ENCODE data around the gene INTS3.
"Not testable (repeated sequence)": the region's sequence is repeated elsewhere in the genome, so short reads cannot be mapped to it uniquely, and the experiment has no call there.

INTS3 gene

DNA sequence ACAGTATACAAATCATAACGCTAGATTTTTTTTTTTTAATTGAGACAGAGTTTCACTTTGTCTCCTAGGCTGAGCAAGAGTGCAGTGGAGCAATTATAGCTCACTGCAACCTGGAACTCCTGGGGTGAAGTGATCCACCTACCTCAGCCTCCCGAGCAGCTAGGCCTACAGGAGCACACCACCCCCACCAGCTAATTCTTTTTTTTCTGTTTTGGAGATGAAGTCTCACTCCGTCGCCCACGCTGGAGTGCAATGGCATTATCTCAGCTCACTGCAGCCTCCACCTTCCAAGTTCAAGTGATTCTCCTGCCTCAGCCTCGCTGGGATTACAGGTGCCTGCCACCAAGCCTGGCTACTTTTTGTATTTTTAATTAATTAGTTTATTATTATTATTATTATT is 28.1 kb upstream of the INTS3 start:
- DNase-seq, result no peak

DNA sequence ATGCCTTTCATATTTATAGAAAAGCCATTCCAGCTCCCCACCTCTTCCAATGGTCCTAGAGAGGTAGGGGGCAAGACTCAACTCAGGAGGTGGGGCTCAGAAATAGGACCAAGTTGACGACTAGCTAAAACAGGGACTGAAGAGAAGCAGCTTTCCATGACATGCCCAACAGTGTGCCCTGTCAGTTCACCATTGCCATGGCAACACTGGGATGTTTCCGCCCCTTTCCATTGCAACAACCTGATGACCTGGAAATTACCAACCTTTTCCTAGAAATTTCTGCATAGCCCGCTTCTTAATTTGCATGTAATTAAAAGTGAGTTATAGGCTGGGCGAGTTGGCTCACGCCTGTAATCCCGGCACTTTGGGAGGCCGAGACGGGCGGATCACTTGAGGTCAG is 22.4 kb upstream of the INTS3 start:
- no peak for DNase-seq

DNA sequence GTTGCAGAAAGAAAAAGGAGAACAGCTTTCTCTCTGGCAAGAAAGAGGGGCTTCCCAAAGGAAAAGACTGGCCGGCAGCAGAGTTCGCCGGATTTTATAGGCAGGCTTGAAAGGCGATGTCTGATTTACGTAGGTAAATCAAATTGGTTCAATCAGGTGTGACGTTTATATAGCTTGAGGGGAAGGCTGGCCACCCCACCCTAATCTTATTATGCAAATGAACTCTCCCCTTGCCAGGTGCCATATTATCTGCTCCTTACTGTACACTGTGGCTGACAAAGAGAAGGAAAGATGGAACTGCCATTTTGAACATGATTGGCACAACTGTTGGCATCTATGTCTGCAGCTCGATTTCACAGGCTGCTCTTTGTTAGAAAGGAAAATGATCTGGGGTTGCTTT is 16.8 kb upstream of the INTS3 start:
- DNase-seq, result no peak

DNA sequence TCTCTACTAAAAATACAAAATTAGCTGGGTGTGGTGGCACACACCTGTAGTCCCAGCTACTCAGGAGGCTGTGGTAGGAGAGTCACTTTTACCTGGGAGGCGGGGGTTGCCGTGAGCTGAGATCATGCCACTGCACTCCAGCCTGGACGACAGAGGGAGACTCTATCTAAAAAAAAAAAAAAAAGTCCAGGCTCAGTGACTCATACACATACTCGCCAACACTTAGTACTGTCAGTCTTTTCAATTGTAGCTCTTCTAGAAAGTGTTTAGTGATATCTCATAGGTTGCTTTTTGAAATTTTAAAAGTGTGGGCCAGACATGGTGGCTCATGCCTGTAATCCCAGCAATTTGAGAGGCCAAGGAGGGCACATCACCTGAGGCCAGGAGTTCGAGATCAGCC is 11.6 kb upstream of the INTS3 start:
- not testable (repeated sequence) for DNase-seq

DNA sequence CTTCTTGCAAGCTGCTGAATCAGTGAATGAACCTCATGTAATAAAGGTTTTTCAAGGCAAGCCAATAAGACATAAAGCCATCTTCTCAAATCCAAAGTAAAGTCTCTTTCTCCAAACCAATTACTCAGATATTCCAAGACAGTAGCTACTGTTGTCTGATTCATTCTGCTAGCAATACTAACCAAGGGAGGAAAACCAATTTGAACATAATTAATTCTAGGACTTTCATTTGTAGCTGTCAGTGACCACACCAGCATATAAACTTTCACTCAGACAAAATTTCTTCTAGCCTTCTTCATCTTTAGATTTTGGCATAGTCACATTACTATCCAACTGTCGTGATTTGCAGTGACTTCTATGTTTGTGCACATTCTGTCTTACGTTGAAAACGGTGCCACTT is 10.5 kb upstream of the INTS3 start:
- no peak for DNase-seq

DNA sequence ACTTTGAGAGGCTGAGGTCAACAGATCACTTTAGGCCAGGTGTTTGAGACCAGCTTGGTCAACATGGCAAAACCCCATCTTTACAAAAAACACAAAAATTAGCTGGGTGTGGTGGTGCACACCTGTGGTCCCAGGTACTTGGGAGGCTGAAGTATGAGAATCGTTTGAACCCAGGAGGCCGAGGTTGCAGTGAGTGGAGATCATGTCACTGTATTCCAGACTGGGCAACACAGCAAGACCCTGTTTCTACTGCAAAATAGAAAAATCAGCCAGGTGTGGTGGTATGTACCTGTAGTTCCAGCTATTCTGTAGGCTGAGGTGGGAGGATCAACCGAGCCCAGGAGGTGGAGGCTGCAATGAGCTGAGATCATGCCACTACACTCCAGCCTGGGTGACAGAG is 4.2 kb upstream of the INTS3 start:
- DNase-seq, result no peak

DNA sequence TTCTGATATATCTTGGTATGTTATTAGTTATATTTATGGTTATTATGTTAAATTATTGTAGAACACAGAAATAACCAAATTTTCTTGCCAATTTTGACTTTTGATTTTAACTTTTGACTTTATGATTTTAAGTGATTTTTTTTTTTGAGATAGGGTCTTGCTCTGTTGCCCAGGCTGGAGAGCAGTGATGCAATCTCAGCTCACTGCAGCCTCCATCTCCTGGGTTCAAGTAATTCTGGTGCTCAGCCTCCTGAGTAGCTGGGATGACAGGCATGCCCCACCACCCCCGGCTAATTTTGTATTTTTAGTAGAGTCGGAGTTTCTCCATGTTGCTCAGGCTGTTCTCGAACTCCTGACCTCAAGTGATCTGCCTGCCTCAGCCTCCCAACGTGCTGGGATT is 3.2 kb upstream of the INTS3 start:
- not testable (repeated sequence) for DNase-seq

DNA sequence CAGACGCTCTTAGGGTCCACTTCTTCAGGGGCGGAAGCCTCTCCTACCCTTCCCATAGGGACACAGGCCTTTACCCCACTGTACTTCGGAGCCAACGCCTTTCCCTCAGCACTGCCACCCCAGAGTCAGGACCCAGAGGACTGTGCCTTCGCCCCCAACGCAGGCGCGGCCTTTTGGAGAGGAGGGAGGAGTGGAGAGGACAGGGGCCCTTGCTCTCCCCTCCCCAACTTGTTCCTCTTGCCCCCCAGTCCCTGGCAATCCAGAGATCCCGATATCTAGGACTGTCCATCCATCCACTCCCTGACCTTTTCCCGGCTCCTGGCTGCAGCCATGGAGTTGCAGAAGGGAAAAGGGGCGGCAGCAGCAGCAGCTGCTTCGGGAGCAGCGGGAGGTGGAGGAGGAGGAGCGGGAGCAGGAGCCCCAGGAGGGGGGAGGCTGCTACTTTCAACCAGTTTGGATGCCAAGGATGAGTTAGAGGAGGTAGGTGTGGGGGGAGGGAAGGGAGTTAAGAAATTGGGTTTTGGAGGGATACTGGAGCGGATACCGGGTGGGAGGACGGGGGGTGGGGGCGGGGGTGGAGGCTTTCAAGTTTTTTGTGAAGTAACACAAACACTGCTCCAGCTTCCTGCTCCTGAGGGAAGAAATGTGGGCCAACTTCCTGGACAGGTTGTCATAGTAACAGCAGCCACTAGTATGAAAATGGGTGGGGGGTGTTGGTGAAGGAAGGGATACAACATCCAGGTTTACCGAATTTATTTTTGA is 636 bp downstream of the INTS3 start:
- peak; percentile 30 for DNase-seq

DNA sequence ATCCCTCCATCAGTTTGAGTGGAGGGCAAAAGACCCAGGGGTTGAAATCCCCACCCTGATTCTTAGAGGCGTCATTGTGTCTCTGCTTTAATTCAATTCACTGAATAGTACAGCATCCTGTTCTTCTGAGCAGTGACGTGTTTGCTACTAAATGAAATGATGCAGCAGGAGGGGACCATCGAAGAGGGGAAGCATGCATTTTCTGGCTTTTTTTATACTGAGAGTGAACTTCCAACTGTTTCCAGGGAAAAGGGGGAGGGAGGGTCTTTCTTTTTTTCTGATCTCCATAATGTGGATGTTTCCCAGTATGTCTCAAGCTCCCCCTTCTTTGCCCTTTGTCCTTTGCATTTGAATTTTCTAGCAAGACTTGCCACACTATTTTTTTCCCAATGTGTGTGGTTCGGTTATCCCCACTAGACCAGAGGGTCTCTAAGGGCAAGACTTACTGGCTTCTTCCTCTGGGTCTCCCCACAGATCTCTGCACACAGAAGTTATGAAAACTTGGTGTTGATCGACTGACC is 2.7 kb downstream of the INTS3 start:
- no peak for DNase-seq

DNA sequence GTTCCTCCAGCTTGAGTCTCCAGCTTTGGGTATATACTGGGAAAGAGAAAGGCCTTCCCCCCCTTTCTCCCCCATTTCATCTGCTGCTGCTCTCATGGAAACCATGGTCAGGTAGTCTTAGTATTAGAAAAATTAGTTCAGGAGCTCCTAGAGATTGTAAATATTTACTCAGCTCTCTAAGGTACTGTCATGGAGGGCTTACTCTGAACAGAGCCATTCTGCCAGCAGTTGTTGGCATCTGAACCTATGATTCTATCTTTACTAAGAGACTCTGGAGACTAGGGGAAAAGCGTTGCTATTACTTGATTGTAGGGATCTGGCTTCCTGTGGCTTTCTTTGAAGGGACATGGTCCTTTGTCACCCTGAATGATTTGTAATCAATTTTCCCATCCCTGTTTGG is 6.1 kb downstream of the INTS3 start:
- DNase-seq, result no peak

DNA sequence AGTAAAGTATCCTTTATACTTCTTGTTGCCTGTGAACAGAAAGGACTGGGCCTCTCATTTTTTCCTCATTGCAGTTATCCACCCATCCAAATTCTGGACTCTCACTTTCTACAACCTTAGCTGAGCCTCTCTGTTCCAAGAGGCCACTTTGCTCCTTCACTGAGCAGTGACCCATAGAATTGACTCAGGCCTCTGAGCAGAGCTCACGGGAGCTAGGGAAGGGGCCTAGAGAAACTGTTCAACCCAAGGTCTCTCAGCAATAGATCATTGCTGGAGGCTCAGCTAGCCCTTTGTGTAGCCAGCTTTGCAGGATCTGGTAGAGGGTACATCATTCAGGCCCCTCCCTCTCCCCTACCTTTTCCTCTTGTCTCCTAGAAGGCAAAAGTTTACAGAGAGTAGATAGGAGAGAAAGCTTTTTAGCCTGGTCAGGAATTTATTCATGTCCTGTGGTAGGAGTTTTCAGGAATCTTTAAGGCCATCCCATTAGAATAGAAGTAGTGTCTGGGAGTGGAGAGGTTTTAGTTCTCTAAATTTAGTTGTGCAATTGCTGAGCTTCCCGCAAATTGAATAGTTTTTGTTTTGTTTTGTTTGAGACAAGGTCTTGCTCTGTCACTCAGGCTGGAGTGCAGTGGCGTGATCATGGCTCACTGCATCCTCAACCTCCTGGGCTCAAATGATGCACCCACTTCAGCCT is 6.7 kb downstream of the INTS3 start:
- no peak for DNase-seq

DNA sequence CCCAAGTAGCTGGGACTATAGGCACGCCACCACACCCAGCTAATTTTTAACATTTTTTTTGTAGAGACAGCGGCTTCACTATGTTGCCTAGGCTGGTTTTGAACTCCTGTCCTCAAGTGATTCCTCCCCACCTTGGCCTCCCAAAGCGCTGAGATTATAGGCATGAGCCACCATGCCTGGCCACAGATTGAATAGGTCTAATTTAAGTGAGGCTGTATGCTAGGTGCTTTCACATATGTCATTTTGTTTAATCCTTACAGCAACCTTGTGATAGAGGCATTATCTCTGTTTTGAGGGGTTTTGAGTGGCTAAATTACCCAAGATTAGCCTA is 7.2 kb downstream of the INTS3 start:
- no peak for DNase-seq

DNA sequence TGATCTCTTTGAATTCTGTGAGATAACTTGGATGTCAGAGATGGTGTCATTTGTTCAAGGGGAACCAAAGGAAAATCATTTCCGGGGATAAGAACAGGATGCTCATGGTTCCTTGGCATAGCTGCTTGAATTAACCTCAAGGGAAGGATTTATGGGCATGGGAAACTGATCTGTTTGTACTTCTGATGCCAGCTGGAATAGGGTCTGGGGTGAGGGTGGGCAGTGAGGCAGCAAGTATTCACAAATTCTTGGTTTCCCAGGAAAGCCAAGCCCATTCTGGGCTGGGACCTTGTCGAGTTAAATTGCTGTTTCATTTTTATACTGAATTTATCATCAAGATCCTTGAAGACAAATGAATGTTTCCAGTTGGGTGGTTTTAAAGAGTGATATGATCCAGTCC is 14.1 kb downstream of the INTS3 start:
- DNase-seq, result no peak

DNA sequence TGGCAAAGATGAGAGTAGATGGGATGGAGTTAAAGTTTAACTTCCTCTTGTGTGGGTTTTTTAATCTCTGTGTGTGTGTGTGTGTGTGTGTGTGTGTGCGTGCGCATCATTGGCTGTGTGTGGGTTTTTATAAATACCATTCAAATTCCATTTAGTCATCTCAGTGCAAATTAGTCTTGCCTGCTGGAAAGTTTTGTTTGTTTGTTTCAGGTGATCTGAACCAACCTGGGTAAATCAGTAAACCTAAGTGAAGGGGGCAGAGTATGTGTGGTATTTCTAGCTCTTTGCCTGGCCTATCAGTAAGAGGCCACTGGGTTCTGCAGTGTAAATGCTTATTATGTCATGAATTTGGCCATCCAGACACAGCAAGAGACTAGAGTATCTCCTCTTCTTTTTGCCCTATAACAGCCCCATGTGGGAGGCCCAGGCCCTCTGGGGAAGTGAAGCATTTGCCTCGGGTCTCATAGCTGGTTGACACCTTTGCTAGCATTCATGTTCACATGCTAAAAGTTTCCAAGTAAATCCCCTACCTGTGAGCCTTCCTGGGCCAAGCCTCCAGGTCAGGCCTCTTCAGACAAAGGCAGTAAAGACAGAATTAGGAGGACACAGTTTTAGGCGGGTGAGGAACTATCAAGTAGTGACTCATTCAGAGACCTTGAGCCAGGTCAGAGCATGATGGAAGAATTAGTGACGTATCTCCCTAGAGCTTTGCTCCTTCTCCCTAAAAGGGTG is 14.7 kb downstream of the INTS3 start:
- DNase-seq, result no peak

DNA sequence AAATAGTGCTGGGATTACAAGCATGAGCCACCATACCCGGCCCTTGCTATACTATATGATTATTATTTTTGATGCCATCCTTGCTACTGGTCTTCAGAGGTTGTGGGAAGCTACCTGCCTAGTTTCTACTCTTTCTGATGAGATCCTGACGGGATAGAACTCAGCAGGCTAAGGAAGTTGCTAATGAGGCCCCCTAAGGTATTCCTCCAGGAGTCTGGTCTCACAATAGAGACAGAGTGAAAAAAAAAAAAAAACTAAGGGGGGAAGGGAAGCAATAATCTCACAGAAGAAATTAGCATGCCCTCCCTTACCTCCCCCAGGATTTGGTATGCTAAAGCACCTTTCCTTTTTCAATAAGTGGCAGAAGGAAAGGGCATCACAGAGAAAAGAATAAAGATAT is 17.6 kb downstream of the INTS3 start:
- no peak for DNase-seq

DNA sequence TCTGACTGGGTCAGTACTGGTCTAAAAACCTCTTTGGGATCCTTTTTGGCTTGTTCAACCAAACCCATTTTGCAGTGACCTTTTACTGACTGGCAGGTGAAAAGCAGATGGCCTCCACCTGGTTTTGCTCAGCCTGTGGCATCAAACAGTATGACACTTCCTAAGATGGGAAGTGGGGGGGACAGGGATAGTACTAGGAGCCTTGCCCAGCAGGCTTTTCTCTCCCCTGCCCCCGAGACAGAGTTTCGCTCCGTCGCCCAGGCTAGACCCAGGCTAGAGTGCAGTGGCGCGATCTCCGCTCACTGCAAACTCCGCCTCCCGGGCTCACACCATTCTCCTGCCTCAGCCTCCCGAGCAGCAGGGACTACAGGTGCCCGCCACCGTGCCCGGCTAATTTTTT is 18.3 kb downstream of the INTS3 start:
- no peak for DNase-seq

DNA sequence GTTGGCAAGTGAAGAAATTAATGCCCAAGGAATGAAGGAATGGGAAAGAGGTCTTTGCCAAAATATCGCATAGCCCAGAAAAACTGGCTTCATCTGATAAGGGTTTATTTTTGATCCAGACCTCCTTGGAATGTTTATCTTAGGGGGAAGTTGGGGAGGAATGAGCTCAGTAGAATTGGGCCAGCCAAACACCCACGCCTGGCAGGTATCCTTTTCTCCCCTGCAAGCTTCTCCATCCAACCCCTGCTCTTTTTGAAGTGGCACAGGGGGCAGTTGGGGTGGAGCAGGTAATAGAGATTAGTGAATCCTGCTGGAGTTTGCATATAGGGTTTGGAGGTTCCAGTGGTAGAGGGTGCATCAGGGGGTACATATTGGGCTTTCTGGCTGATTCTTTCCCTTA is 21.1 kb downstream of the INTS3 start:
- no peak for DNase-seq

DNA sequence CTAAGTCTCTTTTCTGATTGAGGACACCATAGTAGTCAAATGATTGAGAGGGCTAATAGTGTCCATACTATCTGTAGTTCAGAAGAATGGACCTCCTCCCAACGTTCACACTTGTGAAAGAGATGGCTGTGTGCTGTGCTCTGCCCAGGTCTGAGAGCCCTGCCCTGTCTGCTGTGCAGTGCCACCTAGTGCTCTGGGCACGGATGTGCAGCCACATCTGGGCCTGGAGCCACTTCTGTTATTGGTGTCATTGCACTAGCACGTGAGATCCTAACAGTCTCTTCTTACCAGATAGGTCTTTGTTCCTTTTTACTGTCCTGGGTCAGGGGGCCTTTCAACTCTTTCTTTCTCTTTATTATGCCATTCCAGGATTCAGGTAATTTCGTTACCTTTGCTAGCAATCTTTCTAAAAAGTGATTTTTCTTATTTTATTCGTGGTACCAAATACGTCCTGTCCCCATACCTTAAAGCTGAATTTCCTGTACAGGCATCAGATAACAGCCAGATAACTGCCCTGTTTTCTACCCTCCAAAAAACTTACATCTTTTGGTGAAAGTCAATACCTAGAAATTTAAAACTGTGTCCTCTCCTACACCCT is 21.7 kb downstream of the INTS3 start:
- peak; percentile 58 for DNase-seq

DNA sequence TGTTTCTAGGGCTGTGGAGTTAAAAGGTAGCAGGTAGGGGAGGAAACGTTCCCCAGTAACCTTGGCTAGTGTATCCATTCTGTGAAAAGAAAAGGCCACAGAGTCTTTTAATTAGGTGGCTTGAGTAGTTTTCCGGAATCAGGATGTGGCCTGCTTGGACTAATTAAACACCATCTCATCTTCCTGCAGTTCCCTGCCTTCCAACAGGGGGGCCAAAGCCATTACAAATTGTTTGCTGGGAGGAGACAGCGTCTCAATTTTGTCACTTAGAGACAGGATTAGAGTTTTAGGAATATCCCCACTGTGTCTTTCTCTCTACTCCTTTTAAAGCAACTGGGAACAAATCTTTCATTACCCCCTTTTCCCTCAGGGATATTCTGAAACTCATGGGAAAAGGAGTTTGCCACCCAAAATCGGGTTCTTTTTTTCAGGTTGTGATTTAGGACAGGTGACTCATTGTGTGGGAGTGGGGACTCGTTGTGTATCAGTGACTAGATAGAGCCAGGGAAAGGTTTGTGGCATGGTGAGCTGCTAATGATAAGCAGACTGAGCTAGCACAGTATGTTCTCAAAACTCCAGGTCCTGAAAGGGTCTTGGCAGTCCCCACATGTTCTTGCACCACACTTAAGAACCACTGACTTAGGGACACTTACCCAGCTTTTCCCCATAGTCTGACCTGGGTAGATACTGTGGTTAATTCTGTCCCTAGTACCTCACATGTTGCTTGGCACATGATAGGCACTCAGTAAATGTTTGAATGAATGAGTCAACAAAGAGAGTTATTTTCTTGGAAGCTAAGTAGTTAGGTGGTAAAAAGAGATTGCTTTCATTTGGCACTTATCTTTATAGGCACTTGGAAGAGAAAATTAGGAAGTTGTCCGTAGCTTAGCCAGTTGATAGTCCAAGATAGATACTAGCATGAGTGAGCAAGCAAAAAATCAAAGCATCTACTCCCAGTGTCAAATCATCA is 22.5 kb downstream of the INTS3 start:
- no peak for DNase-seq

DNA sequence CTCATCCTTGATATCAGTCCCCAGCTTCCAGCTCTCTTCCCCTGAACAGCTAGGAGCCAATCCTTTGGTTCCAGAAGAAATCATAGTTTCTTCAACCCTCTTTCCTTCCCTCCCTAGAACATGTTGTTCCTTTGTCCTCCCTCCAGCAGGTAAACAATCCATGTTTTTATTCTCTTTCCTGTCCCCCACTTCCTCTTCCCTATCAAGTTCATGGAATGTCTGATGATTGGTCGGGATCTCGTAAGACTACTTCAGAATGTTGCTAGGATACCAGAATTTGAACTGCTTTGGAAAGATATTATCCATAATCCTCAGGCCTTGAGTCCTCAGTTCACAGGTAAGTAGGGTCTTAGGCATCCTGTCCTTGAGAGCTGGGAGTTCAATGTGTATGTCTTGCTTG is 24.2 kb downstream of the INTS3 start:
- DNase-seq, result no peak

DNA sequence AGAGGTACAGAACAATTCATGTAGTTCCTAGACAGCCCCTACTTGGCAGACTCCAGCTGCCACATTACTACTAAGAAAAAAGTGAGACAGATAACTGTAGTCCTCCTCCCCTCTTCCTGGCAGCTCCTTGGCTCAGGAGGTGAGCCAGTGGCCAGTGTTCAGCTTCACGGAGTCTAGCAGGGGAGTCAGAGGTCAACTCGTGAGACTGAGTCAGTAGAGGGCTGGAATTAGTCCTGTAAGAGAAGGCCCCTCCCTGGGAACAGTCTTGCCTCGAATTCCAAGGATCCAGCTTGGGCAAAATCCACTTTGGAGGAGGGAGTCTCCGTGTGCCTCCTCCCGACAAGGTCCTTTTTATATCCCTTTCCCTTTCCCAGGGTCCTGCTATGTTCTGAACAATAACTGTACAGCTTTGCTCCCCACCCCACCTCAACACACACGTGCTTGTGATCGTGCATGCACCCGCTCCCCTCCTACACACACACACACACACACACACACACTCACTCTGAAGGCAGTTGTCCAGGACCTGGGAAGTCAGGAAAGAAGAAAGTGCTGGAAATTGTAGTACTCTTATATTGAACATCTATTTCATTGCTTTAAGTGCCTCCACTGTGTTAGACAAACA is 24.8 kb downstream of the INTS3 start:
- DNase-seq, result no peak

DNA sequence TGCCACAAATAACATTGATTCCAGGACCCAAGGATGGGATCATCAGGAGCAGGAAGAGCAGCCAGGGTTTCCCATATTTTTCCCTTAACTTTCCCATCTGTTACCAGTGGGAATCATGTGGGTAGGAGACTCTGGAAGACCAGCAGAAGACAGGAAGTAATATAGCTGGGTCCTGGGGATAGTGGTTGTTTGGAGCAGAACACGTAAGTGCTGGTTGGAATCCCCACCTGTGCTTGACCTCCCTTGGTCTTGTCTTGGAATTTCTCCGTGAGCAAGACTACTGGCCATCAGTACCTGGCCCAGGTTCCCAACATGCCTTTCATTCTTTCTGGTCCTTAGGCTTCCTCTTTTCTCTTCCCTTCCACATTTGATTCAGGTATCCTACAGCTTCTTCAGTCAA is 26.4 kb downstream of the INTS3 start:
- no peak for DNase-seq
